Loucy (cell line): Measurements from ENCODE around the gene GJB6.

Source experiments
- H2AFZ ChIP-seq: fragments of 200-600 bp; sonication (generic); 2 replicates; pipeline ENCODE4 v1.6.0; 2016; ENCODE audit warnings: antibody characterized with exemption, mild to moderate bottlenecking, low read length, moderate library complexity
- H3F3A ChIP-seq: fragments of 200-600 bp; 2 replicates; pipeline ENCODE4 v1.6.0; 2016; ENCODE audit warnings: antibody characterized with exemption, low read depth, mild to moderate bottlenecking
- H3K27me3 ChIP-seq: fragments of 200-600 bp; sonication (generic); 2 replicates; pipeline ENCODE4 v1.6.1; 2014; ENCODE audit warnings: low read length, mild to moderate bottlenecking; ENCODE audit not compliant: insufficient read depth, poor library complexity, severe bottlenecking
- H3K36me3 ChIP-seq: fragments of 200-600 bp; sonication (generic); 2 replicates; pipeline ENCODE4 v1.6.1; 2016; ENCODE audit warnings: low read length; ENCODE audit not compliant: insufficient read depth
- H3K4me1 ChIP-seq: fragments of 200-600 bp; sonication (generic); 2 replicates; pipeline ENCODE4 v1.5.1; 2014; ENCODE audit warnings: low read length, mild to moderate bottlenecking; ENCODE audit not compliant: insufficient read depth, poor library complexity, severe bottlenecking
- H3K4me2 ChIP-seq: fragments of 200-600 bp; sonication (generic); 2 replicates; pipeline ENCODE4 v1.6.0; 2014; ENCODE audit warnings: antibody characterized with exemption, low read length, low read depth, mild to moderate bottlenecking; ENCODE audit not compliant: poor library complexity, severe bottlenecking
- H3K4me3 ChIP-seq: fragments of 200-600 bp; sonication (generic); 2 replicates; pipeline ENCODE4 v1.5.1; 2014; ENCODE audit warnings: low read length, mild to moderate bottlenecking, mixed read lengths; ENCODE audit not compliant: poor library complexity, severe bottlenecking
- H3K79me2 ChIP-seq: fragments of 200-600 bp; sonication (generic); 2 replicates; pipeline ENCODE4 v1.6.1; 2014; ENCODE audit warnings: low read length; ENCODE audit not compliant: insufficient read depth
- H3K9ac ChIP-seq: fragments of 200-600 bp; sonication (generic); 2 replicates; pipeline ENCODE4 v1.6.0; 2014; ENCODE audit warnings: mild to moderate bottlenecking, low read depth, low read length, moderate library complexity; ENCODE audit not compliant: poor library complexity, severe bottlenecking
- H3K9me2 ChIP-seq: fragments of 200-600 bp; sonication (generic); replicated peaks from 2 replicates; pipeline ENCODE4 v1.6.1; 2016; ENCODE audit warnings: low read depth, low read length, mixed read lengths
- H3K9me3 ChIP-seq: fragments of 200-600 bp; sonication (generic); 2 replicates; pipeline ENCODE4 v1.6.1; 2014; ENCODE audit warnings: mild to moderate bottlenecking, antibody characterized with exemption, low read length, low read depth; ENCODE audit not compliant: insufficient read depth
- H4K20me1 ChIP-seq: fragments of 200-600 bp; sonication (generic); 2 replicates; pipeline ENCODE4 v1.6.0; 2014; ENCODE audit warnings: antibody characterized with exemption, low read length, mild to moderate bottlenecking; ENCODE audit not compliant: insufficient read depth, poor library complexity, severe bottlenecking
- CTCF ChIP-seq: fragments of 200-600 bp; sonication (generic); conservative IDR thresholded peaks from 2 replicates; pipeline ENCODE4 v1.5.1; 2014; ENCODE audit warnings: mild to moderate bottlenecking, antibody characterized with exemption, low read length
- EZH2phosphoT487 ChIP-seq: fragments of 200-600 bp; IDR thresholded peaks from 2 replicates; pipeline ENCODE4 v1.6.1; 2018; ENCODE audit warnings: antibody characterized with exemption, mild to moderate bottlenecking, moderate library complexity, borderline replicate concordance

GJB6 gene

GRCh38 chr13:20178156-20178555 is 54.0 kb downstream of the GJB6 start:
- TF ChIP-seq EZH2phosphoT487: no peak
- no peak for TF ChIP-seq CTCF
- H3K9ac ChIP-seq: no peak overlapping the region
- H2AFZ ChIP-seq: no peak overlapping the region
- no peaks in the 10 kb centered on the region for H3K9me3 ChIP-seq
- H3K79me2 ChIP-seq: no peaks in the 10 kb centered on the region
- H4K20me1 ChIP-seq: no peaks in the 10 kb centered on the region
- H3K9me2 ChIP-seq: no peaks in the 10 kb centered on the region
- no peaks in the 10 kb centered on the region for H3F3A ChIP-seq
- H3K4me2 ChIP-seq: no peak overlapping the region
- H3K27me3 ChIP-seq: no peaks in the 10 kb centered on the region
- no peak overlapping the region for H3K4me3 ChIP-seq
- H3K36me3 ChIP-seq: no peaks in the 10 kb centered on the region
- H3K4me1 ChIP-seq: no peaks in the 10 kb centered on the region

- no peak overlapping the region for H3K4me3 ChIP-seq
- no peaks in the 10 kb centered on the region for H3K4me1 ChIP-seq
- no peaks in the 10 kb centered on the region for H3K9me2 ChIP-seq
- TF ChIP-seq EZH2phosphoT487 (no peak), CTCF (no peak)
- H4K20me1 ChIP-seq: no peaks in the 10 kb centered on the region
- H3K9me3 ChIP-seq: no peaks in the 10 kb centered on the region
- no peaks in the 10 kb centered on the region for H3F3A ChIP-seq
- H3K9ac ChIP-seq: no peak overlapping the region
- no peak overlapping the region for H3K4me2 ChIP-seq
- no peaks in the 10 kb centered on the region for H3K27me3 ChIP-seq
- H3K79me2 ChIP-seq: no peaks in the 10 kb centered on the region
- no peaks in the 10 kb centered on the region for H3K36me3 ChIP-seq
- no peak overlapping the region for H2AFZ ChIP-seq
These were observed 54.9 kb downstream of the GJB6 start for GRCh38 chr13:20177049-20177831.

GRCh38 chr13:20175907-20176652 is 56.0 kb downstream of the GJB6 start:
- no peak for TF ChIP-seq CTCF
- no peak for TF ChIP-seq EZH2phosphoT487
- Histone ChIP-seq H3F3A (no peaks in the 10 kb centered on the region), H3K36me3 (no peaks in the 10 kb centered on the region), H3K4me1 (no peaks in the 10 kb centered on the region), H3K9me3 (no peaks in the 10 kb centered on the region), H2AFZ (no peak overlapping the region), H3K79me2 (no peaks in the 10 kb centered on the region), H3K4me2 (no peak overlapping the region), H4K20me1 (no peaks in the 10 kb centered on the region), H3K4me3 (no peak overlapping the region), H3K9me2 (no peaks in the 10 kb centered on the region), H3K9ac (no peak overlapping the region), H3K27me3 (no peaks in the 10 kb centered on the region)
